ENCODE results near the gene TSHB. TPM values are rescaled to one million over a fixed set of nuclear protein-coding genes. Genes with fewer than 3 reads are reported as not detected.

The TSHB gene
- total RNA-seq, 2 experiments from 2014 or later, result not detected

Other genes starting within 250 kb of the TSHB start
- 10 to 100 TPM; 68.1 to 68.7 TPM for gene SIKE1, start 249.1 kb upstream of the TSHB start, total RNA-seq
- not detected for gene SYCP1, start 175.0 kb upstream of the TSHB start, total RNA-seq
- gene TSPAN2, start 59.7 kb downstream of the TSHB start, total RNA-seq, result under 1 TPM; 0.74 to 0.90 TPM